ENCODE results near the gene ZNF438.

ZNF438 gene

GRCh38 chr10:31011665-31012022, 20.0 kb downstream of the ZNF438 start:
- no peak for DNase-seq

GRCh38 chr10:31011017-31011664, 20.5 kb downstream of the ZNF438 start:
- no peak for DNase-seq

GRCh38 chr10:31010062-31010461, 21.6 kb downstream of the ZNF438 start:
- DNase-seq, result no peak

- DNase-seq, result no peak
These were observed 25.8 kb downstream of the ZNF438 start for GRCh38 chr10:31005895-31006294.

- no peak for DNase-seq
These were observed 27.0 kb downstream of the ZNF438 start for GRCh38 chr10:31004611-31005193.

- no peak for DNase-seq
These were observed 29.9 kb downstream of the ZNF438 start for GRCh38 chr10:31001740-31002139.

GRCh38 chr10:31000867-31001266, 30.8 kb downstream of the ZNF438 start:
- DNase-seq, result no peak

GRCh38 chr10:31000071-31000782, 31.4 kb downstream of the ZNF438 start:
- no peak for DNase-seq

- DNase-seq, result no peak
These were observed 32.5 kb downstream of the ZNF438 start for GRCh38 chr10:30999070-30999712.

GRCh38 chr10:30997536-30998235, 34.0 kb downstream of the ZNF438 start:
- DNase-seq, result no peak

GRCh38 chr10:30996481-30997005, 35.1 kb downstream of the ZNF438 start:
- no peak for DNase-seq

- no peak for DNase-seq
These were observed 36.4 kb downstream of the ZNF438 start for GRCh38 chr10:30995081-30995770.

- no peak for DNase-seq
These were observed 38.5 kb downstream of the ZNF438 start for GRCh38 chr10:30993155-30993554.

- no peak for DNase-seq
These were observed 39.0 kb downstream of the ZNF438 start for GRCh38 chr10:30992681-30993080.

GRCh38 chr10:30991647-30992011, 40.0 kb downstream of the ZNF438 start:
- DNase-seq, result no peak

- DNase-seq, result no peak
These were observed 40.6 kb downstream of the ZNF438 start for GRCh38 chr10:30990971-30991646.

- no peak for DNase-seq
These were observed 41.3 kb downstream of the ZNF438 start for GRCh38 chr10:30990351-30990750.

GRCh38 chr10:30988831-30989435, 42.7 kb downstream of the ZNF438 start:
- DNase-seq, result no peak

- no peak for DNase-seq
These were observed 44.2 kb downstream of the ZNF438 start for GRCh38 chr10:30987463-30987862.

- no peak for DNase-seq
These were observed 45.6 kb downstream of the ZNF438 start for GRCh38 chr10:30986053-30986555.

GRCh38 chr10:30985512-30985911, 46.2 kb downstream of the ZNF438 start:
- no peak for DNase-seq
